ENCODE data around the gene PYM1. TPM values are rescaled to one million over a fixed set of nuclear protein-coding genes. Genes with fewer than 3 reads are reported as not detected.

The PYM1 gene
- total and polyA plus RNA-seq, 2 of the 13 experiments (the other 11 are each of a cell fraction or from before 2014, with no cell fraction given): 44.0 to 51.8 TPM

DNA sequence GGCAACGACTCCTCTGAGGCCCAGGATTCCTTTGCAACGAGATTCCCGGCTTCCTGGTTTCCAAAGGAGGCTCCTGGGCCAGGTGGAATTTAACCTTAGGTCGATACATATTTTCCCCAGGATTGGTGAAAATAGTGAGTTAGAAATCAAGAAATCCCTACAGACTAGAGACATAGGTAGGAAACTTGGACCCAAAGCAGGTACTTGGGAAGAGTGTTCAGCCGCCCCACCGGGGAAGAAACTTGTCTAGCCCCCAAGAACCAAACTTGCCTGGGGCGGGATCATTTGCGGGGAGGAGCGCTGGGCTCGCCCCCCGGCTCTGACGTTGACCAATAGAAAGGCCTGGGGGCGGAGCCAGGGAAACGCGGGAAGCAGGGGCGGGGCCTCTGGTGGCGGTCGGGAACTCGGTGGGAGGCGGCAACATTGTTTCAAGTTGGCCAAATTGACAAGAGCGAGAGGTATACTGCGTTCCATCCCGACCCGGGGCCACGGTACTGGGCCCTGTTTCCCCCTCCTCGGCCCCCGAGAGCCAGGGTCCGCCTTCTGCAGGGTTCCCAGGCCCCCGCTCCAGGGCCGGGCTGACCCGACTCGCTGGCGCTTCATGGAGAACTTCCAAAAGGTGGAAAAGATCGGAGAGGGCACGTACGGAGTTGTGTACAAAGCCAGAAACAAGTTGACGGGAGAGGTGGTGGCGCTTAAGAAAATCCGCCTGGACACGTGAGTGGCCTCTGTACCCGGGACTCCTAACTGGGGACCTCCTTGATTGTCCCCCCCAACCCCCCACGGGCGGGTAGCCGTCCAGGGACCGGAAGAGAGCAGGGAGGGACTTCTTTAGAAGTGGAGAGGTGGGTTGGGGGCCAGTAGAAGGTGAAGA lies 39.0 kb upstream of the PYM1 start, which contains the start of gene CDK2 (continued):
- TF ChIP-seq, protein P1, sequence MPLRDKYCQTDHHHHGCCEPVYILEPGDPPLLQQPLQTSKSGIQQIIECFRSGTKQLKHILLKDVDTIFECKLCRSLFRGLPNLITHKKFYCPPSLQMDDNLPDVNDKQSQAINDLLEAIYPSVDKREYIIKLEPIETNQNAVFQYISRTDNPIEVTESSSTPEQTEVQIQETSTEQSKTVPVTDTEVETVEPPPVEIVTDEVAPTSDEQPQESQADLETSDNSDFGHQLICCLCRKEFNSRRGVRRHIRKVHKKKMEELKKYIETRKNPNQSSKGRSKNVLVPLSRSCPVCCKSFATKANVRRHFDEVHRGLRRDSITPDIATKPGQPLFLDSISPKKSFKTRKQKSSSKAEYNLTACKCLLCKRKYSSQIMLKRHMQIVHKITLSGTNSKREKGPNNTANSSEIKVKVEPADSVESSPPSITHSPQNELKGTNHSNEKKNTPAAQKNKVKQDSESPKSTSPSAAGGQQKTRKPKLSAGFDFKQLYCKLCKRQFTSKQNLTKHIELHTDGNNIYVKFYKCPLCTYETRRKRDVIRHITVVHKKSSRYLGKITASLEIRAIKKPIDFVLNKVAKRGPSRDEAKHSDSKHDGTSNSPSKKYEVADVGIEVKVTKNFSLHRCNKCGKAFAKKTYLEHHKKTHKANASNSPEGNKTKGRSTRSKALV (CRISPR knock-in tag; IDR thresholded peaks at IDR 0.05): no peak
- TF ChIP-seq SKI (IDR thresholded peaks at IDR 0.05; ENCODE audit: partially characterized antibody): no peak
- TF ChIP-seq ZSCAN25 (CRISPR knock-in tag; IDR thresholded peaks at IDR 0.05): no peak; the same call in 1 of the 2 replicates
- TF ChIP-seq NFIB (CRISPR knock-in tag; IDR thresholded peaks at IDR 0.05; ENCODE audit: borderline replicate concordance): no peak
- TF ChIP-seq, protein P2, sequence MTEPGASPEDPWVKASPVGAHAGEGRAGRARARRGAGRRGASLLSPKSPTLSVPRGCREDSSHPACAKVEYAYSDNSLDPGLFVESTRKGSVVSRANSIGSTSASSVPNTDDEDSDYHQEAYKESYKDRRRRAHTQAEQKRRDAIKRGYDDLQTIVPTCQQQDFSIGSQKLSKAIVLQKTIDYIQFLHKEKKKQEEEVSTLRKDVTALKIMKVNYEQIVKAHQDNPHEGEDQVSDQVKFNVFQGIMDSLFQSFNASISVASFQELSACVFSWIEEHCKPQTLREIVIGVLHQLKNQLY (CRISPR knock-in tag; IDR thresholded peaks at IDR 0.05): no peak
- no peak for TF ChIP-seq HNRNPK (IDR thresholded peaks at IDR 0.05; ENCODE audit: low read depth, low read length, poor library complexity, severe bottlenecking)
- TF ChIP-seq, protein P3, sequence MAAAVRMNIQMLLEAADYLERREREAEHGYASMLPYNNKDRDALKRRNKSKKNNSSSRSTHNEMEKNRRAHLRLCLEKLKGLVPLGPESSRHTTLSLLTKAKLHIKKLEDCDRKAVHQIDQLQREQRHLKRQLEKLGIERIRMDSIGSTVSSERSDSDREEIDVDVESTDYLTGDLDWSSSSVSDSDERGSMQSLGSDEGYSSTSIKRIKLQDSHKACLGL (CRISPR knock-in tag; IDR thresholded peaks at IDR 0.05): no peak
- no peak for TF ChIP-seq TEAD3 (CRISPR knock-in tag; optimal IDR thresholded peaks at IDR 0.05; ENCODE audit: borderline replicate concordance)
- TF ChIP-seq, protein P4, sequence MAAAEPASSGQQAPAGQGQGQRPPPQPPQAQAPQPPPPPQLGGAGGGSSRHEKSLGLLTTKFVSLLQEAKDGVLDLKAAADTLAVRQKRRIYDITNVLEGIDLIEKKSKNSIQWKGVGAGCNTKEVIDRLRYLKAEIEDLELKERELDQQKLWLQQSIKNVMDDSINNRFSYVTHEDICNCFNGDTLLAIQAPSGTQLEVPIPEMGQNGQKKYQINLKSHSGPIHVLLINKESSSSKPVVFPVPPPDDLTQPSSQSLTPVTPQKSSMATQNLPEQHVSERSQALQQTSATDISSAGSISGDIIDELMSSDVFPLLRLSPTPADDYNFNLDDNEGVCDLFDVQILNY (CRISPR knock-in tag; conservative IDR thresholded peaks at IDR 0.05): 0 out of 2 replicates have a peak, but pooled peaks have one; percentile 17
- no peak; the same call in 1 of the 2 replicates for TF ChIP-seq NFIC (IDR thresholded peaks at IDR 0.05; ENCODE audit: low read length)
- no peak for TF ChIP-seq PTBP1 (IDR thresholded peaks at IDR 0.05; ENCODE audit: low read depth, low read length, poor library complexity, severe bottlenecking)
- no peak for TF ChIP-seq BORCS8-MEF2B (CRISPR knock-in tag; IDR thresholded peaks at IDR 0.05)
- no peak for TF ChIP-seq ATAD3A (CRISPR knock-in tag; IDR thresholded peaks at IDR 0.05)
- TF ChIP-seq ZNF329 (CRISPR knock-in tag; IDR thresholded peaks at IDR 0.05; ENCODE audit: low read depth): no peak
- TF ChIP-seq TP53 (CRISPR knock-in tag; conservative IDR thresholded peaks at IDR 0.05): no peak
- TF ChIP-seq, protein P5, sequence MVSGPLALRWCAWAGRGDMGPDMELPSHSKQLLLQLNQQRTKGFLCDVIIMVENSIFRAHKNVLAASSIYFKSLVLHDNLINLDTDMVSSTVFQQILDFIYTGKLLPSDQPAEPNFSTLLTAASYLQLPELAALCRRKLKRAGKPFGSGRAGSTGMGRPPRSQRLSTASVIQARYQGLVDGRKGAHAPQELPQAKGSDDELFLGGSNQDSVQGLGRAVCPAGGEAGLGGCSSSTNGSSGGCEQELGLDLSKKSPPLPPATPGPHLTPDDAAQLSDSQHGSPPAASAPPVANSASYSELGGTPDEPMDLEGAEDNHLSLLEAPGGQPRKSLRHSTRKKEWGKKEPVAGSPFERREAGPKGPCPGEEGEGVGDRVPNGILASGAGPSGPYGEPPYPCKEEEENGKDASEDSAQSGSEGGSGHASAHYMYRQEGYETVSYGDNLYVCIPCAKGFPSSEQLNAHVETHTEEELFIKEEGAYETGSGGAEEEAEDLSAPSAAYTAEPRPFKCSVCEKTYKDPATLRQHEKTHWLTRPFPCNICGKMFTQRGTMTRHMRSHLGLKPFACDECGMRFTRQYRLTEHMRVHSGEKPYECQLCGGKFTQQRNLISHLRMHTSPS (CRISPR knock-in tag; IDR thresholded peaks at IDR 0.05; ENCODE audit: low read depth): no peak
- no peak for TF ChIP-seq ZNF83 (CRISPR knock-in tag; IDR thresholded peaks at IDR 0.05; ENCODE audit: borderline replicate concordance)

All from HepG2 (cell line).